NCI-H345 treated with DMSO at 0.1 percent for 48 hours (cell line): ENCODE measurements around the gene SLC13A3.

Source experiments
- DNase-seq: peaks from one replicate; lab custom pipeline; 2025; ENCODE audit not compliant: unreplicated experiment; lab: John Stamatoyannopoulos, UW

SLC13A3 gene

GRCh38 chr20:46559685-46560440, 91.4 kb downstream of the SLC13A3 start:
- DNase-seq: peak; percentile 8

- no peak for DNase-seq
Measured at GRCh38 chr20:46559001-46559400, 92.3 kb downstream of the SLC13A3 start.

GRCh38 chr20:46558511-46558959, 92.7 kb downstream of the SLC13A3 start:
- DNase-seq: peak; percentile 8

- no peak for DNase-seq
Measured at GRCh38 chr20:46557231-46557956, 93.9 kb downstream of the SLC13A3 start.

GRCh38 chr20:46555370-46555956, 95.8 kb downstream of the SLC13A3 start:
- no peak for DNase-seq

- no peak for DNase-seq
Measured at GRCh38 chr20:46554828-46555227, 96.4 kb downstream of the SLC13A3 start.

- DNase-seq: no peak
Measured at GRCh38 chr20:46553926-46554325, 97.3 kb downstream of the SLC13A3 start.

- no peak for DNase-seq
Measured at GRCh38 chr20:46552460-46553420, 98.5 kb downstream of the SLC13A3 start.

- DNase-seq: no peak
Measured at GRCh38 chr20:46551522-46552381, 99.5 kb downstream of the SLC13A3 start.

GRCh38 chr20:46550461-46550860, 100.8 kb downstream of the SLC13A3 start, which contains the start of gene OCSTAMP:
Gene OCSTAMP (minus strand): TSS chr20:46550654. CDS start chr20:46550560, 94 bp downstream.
- no peak for DNase-seq

GRCh38 chr20:46549188-46549972, 101.9 kb downstream of the SLC13A3 start:
- no peak for DNase-seq

- no peak for DNase-seq
Measured at GRCh38 chr20:46548688-46549087, 102.6 kb downstream of the SLC13A3 start.

GRCh38 chr20:46547995-46548394, 103.3 kb downstream of the SLC13A3 start:
- no peak for DNase-seq

GRCh38 chr20:46546936-46547335, 104.3 kb downstream of the SLC13A3 start:
- no peak for DNase-seq

- DNase-seq: no peak
Measured at GRCh38 chr20:46546298-46546697, 105.0 kb downstream of the SLC13A3 start.

- DNase-seq: no peak
Measured at GRCh38 chr20:46545827-46546138, 105.5 kb downstream of the SLC13A3 start.

GRCh38 chr20:46545077-46545826, 106.0 kb downstream of the SLC13A3 start:
- DNase-seq: no peak

GRCh38 chr20:46544576-46544975, 106.7 kb downstream of the SLC13A3 start:
- no peak for DNase-seq
